Measurements from ENCODE around the gene GPATCH1. TPM values are rescaled to one million over a fixed set of nuclear protein-coding genes. Genes with fewer than 3 reads are reported as not detected.
A peak's percentile ranks its signal among the peaks of the same experiment; 100 is the strongest.

GPATCH1 gene
- total and polyA plus RNA-seq, 2 of the 13 experiments (the other 11 are each of a cell fraction or from before 2014, with no cell fraction given) = 6.8 to 6.9 TPM

DNA sequence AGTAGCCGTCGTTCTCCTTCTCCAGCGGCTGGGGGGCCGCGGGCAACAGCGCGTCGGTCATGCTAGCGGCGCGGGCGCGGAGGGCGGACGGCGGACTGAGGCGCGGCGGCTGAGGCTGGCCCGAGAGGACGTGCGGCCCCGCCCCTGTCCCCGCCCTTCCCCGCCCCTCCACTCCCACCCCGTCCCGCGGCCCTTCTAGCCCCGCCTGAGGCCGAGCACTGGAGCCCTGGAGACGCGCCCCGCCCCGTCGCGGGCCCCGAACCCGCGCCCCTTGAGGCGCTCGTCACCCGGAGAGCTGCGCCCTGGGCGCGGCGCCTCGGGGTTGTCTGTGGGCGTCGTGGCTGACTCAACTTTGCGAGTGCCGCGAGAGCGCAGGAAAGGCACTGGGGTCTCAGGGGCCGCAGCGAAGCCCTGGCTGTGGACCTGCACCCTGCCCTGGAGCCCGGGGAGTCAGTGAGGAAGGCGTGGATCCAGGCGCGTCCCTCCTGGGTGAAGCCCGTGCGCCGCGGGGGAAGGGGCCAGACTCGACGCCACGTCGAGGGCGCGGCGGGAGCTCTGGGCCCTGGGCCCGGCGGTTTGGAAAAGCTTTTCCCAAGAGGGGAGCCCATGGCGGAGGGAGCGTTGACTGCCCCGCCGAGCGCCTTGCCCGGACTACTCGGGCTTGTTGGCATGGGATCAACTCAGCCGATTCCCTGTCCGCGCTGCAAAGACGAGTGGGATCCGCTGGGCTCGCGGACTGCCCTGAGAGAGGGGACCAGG is 16.0 kb upstream of the GPATCH1 start, which contains the start of gene RHPN2 (continued):
- no peak for TF ChIP-seq BRD4 (CRISPR knock-in tag; IDR thresholded peaks at IDR 0.05)
- TF ChIP-seq ZNF138 (CRISPR knock-in tag; IDR thresholded peaks at IDR 0.05; ENCODE audit: low read depth) = no peak
- no peak for TF ChIP-seq MTA1 (CRISPR knock-in tag; IDR thresholded peaks at IDR 0.05; ENCODE audit: borderline replicate concordance)
- TF ChIP-seq IRF1 (CRISPR knock-in tag; IDR thresholded peaks at IDR 0.05; ENCODE audit: low read depth) = no peak
- no peak for TF ChIP-seq EEA1 (CRISPR knock-in tag; IDR thresholded peaks at IDR 0.05; ENCODE audit: borderline replicate concordance)
- no peak for TF ChIP-seq CHD4 (IDR thresholded peaks at IDR 0.05; ENCODE audit: borderline replicate concordance, low read length)
- no peak for TF ChIP-seq ZNF354B (CRISPR knock-in tag; IDR thresholded peaks at IDR 0.05)
- TF ChIP-seq XRCC5 (optimal IDR thresholded peaks at IDR 0.05; ENCODE audit: low read length) = no peak
- TF ChIP-seq ZNF260 (CRISPR knock-in tag; IDR thresholded peaks at IDR 0.05; ENCODE audit: borderline replicate concordance, low read depth) = no peak
- TF ChIP-seq NKX3-1 (CRISPR knock-in tag; IDR thresholded peaks at IDR 0.05) = no peak
- no peak for TF ChIP-seq POGK (CRISPR knock-in tag; conservative IDR thresholded peaks at IDR 0.05)
- no peak for TF ChIP-seq ZNF274 (CRISPR knock-in tag; IDR thresholded peaks at IDR 0.05)
- no peak for TF ChIP-seq EZH2 (conservative IDR thresholded peaks at IDR 0.05; ENCODE audit: low read depth, low read length)
- TF ChIP-seq AHR (CRISPR knock-in tag; IDR thresholded peaks at IDR 0.05) = 0 out of 2 replicates have a peak, but pooled peaks have one; percentile 20
- TF ChIP-seq KLF6 (CRISPR knock-in tag; IDR thresholded peaks at IDR 0.05) = no peak
- TF ChIP-seq SIX1 (CRISPR knock-in tag; IDR thresholded peaks at IDR 0.05; ENCODE audit: borderline replicate concordance) = no peak
- TF ChIP-seq, protein P1, sequence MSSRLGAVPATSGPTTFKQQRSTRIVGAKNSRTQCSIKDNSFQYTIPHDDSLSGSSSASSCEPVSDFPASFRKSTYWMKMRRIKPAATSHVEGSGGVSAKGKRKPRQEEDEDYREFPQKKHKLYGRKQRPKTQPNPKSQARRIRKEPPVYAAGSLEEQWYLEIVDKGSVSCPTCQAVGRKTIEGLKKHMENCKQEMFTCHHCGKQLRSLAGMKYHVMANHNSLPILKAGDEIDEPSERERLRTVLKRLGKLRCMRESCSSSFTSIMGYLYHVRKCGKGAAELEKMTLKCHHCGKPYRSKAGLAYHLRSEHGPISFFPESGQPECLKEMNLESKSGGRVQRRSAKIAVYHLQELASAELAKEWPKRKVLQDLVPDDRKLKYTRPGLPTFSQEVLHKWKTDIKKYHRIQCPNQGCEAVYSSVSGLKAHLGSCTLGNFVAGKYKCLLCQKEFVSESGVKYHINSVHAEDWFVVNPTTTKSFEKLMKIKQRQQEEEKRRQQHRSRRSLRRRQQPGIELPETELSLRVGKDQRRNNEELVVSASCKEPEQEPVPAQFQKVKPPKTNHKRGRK (CRISPR knock-in tag; IDR thresholded peaks at IDR 0.05) = no peak
- no peak for TF ChIP-seq NR2F1 (CRISPR knock-in tag; IDR thresholded peaks at IDR 0.05)
- no peak for TF ChIP-seq ARID2 (CRISPR knock-in tag; IDR thresholded peaks at IDR 0.05; ENCODE audit: borderline replicate concordance)
- no peak for TF ChIP-seq ZNF101 (CRISPR knock-in tag; IDR thresholded peaks at IDR 0.05; ENCODE audit: borderline replicate concordance, low read depth)
- no peak for TF ChIP-seq ZBTB21 (CRISPR knock-in tag; IDR thresholded peaks at IDR 0.05)
- no peak for TF ChIP-seq MTA3 (CRISPR knock-in tag; IDR thresholded peaks at IDR 0.05)
- no peak for TF ChIP-seq TFE3 (CRISPR knock-in tag; IDR thresholded peaks at IDR 0.05)
- TF ChIP-seq GABPB1 (CRISPR knock-in tag; IDR thresholded peaks at IDR 0.05) = no peak
